Stimulated activated CD4-positive, alpha-beta T cell treated with anti-CD3 and anti-CD28 coated beads, Interleukin-4, amount 100 ng/mL, for 1 hour (primary cell): ENCODE measurements around the gene GABRG3.

ENCODE experiments used
- DNase-seq: peaks from one replicate; pipeline ENCODE4 v3.0.0-alpha.2; 2020

The GABRG3 gene

GRCh38 chr15:27065785-27066184, 94.8 kb downstream of the GABRG3 start:
- DNase-seq = no peak

DNA sequence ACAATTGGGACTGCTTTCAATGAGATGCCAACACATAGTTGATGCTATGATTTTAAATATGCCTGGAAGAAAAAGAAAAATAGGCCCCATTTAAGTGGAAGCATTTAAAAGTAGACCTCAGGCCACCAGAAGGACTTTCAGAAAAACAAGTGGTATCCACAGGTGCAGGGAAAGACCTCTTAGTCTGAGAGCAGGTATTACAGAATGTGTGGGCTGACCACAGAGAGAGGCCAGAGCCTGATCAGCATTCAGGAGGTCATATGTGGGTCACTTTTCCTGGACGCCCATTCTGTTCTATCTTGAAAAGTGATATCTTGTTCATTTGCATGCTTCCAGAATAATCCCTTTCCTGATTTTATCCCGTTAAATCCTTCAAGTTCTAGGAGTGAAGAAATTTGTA, 95.5 kb downstream of the GABRG3 start:
- no peak for DNase-seq

DNA sequence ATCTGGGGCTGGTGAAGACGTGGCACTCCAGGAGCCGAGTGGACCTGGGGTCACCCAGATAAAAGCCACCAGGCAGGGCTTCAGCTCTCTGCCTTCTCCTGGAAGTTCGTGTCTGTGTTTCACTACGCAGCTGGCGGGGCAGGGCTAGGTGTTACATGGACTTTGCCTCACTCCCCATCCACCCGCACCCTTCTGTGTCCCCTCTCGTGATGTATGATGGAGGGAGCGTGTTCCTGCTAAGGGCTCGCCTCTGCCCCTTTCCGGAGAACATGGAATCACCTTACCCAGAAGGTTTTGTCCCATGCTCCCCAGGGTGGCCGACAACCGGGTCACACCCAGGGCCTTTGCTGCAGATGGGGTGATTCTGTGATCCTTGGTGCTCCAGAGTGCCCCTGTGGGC, 96.2 kb downstream of the GABRG3 start:
- DNase-seq = no peak

DNA sequence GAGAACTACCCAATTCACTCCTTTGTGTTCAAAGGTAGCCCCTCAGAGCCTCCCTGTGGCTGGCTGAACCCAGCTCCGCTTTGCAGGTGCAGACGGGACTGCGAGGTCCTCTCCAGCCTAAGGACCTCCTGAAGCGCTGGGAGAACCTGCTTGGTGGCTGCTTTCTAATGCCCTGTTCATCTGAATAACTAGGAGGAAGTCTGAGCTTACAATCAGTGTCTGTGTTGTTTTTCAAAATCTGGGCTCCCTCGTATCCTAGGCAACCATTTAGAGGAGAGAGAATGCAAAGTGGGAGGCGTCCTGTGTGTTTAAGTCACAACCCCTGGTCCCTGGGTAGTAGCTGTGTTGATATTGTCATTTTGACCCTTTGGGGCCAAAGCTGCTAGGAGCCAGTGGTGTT, 99.9 kb downstream of the GABRG3 start:
- no peak for DNase-seq

GRCh38 chr15:27074179-27074578, 103.2 kb downstream of the GABRG3 start:
- no peak for DNase-seq

DNA sequence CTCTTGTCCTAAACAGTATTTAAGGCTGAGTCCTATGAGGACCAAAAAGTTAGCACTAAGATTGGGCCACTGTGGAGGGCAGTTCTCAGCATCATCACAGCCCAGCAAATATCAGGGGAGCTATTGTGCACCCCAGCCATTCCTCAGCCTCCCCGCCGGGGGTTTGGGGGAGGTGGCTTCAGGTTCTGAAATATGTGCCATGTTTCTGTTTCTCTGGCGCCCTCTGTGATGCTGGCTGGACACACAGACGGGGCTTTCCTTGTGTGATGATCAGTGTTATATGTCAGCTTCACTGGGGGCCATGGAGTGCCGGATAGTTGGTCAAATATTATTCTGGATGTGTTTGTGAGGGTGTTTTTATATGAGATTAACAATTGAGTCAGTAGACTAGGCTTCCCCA, 106.8 kb downstream of the GABRG3 start:
- DNase-seq = no peak

- no peak for DNase-seq
Measured at GRCh38 chr15:27081676-27082418, 110.9 kb downstream of the GABRG3 start.

DNA sequence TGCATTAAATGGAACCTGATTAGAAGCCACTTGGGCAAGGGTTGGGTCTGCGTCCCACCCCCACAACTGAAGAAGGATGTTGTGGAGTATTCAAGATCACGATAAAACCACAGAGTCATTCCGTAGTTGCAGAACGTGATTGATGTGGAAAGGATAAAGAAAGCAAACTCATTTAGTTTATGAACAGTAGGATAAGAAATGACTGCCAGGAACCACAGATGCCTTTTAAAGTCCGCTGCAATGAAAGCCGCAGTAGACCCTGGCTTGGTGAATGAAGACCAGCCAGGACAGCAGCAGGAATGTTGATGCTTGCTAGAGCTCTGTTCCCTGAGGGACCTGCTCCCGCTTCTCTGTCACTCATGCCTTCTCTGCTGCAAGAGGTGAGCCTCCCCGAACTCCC, 111.5 kb downstream of the GABRG3 start:
- no peak for DNase-seq

DNA sequence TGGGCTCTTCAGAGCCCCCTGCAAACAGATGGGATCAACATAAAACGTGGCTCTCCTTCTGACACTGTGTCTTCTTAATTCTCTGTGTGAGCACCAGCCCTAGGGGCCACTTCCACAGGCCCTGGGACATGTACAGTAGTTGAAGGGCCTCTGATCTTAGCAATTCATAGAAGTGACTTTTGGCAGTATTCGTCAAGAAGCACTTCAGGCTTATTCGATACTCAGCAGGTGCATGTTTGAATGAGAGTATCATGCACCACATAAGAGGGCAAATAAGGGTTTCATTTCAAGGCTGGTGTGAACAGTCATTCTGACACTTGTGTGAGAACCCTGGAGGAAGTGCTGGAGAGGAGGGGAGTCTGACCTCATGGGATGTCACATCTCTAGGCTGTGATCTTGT, 113.9 kb downstream of the GABRG3 start:
- DNase-seq = no peak

DNA sequence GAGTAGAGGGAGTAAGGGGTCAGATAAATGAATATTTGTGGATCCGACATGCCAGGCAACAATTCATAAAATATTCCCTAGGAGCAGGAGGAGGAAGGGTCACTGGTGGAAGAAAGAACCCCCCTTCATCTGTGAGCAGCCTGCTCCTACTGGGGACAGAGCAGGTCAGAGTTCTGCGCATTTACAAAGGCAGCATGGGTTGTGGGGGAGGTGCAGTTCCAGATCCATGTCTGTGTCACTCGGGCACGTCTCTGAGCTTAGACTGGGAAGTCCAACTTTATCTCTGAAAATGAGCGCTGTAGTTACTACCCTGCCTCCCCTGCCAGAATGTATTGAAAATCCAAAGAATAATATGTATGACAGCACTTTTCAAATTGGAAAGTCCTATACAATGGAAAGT, 115.2 kb downstream of the GABRG3 start:
- no peak for DNase-seq

- no peak for DNase-seq
Measured at GRCh38 chr15:27086805-27087204, 115.8 kb downstream of the GABRG3 start.

GRCh38 chr15:27087651-27088583, 116.9 kb downstream of the GABRG3 start:
- no peak for DNase-seq

DNA sequence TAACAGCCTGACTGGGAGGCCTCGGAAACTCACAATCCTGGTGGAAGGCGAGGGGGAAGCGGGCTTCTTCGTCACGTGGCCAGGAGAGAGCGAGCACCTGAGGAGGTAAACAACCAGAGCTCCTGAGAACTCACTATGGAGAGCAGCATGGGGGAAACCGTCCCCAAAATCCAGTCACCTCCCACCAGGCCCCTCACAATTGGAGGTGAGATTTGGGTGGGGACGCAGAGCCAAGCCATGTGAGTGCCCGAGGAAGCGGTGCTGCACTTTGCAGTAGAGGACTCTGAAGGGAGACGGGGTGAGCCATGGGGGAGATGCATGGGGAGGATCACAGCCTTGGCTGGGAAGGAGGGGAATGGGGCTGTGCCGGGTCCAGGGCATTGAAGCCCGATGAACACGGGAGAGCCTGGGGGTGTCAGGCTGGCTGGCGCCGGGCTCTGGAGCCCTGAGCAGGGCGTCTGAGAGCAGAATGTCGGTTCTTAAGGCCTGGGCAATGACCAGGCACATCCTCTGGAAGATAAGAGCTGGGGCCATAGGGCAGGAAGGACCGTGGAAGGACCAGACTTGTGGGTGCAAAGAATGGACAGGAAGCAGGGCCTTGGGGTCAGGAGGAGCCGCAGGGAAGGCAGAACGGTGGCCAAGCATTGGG, 117.7 kb downstream of the GABRG3 start:
- DNase-seq = no peak

GRCh38 chr15:27089233-27089586, 118.2 kb downstream of the GABRG3 start:
- no peak for DNase-seq

DNA sequence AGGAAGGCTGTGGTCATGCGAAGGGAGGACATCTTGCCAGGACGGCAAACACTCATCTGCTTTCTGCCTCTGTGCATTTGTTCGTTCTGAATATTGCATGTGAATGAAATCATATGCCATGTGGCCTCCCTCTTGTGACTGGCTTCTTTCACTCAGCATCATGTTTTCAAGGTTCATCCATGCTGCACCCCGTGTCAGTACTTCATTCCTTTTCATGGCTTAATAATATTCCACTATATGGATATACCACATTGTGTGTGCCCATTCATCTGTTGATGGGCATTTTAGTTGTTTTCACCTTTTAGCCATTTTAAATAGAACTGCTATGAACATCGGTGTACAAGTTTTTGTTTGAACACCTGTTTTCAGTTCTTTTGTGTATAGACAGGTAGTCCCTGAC, 118.7 kb downstream of the GABRG3 start:
- no peak for DNase-seq

- DNase-seq = no peak
Measured at GRCh38 chr15:27091270-27091940, 120.4 kb downstream of the GABRG3 start.

- no peak for DNase-seq
Measured at GRCh38 chr15:27092390-27092789, 121.4 kb downstream of the GABRG3 start.

DNA sequence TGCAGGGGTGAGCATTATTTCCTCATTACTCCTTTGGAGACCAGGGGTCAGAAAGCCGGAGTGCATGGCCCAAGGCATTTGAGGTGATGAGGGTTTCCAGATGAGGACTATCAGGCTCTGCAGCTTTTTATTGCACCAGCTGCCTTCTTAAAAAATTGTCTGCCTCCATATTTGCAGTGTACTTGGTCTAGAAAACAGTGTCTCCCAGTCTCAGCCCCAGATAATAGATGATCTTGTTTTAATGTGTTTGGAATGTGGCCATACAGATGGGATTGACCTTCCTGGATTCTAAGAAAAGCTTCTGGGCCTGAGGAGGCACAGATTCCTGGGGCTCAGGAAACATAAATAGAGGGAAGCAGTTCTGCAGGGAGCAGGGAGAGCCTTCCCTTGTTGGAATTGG, 123.3 kb downstream of the GABRG3 start:
- no peak for DNase-seq

DNA sequence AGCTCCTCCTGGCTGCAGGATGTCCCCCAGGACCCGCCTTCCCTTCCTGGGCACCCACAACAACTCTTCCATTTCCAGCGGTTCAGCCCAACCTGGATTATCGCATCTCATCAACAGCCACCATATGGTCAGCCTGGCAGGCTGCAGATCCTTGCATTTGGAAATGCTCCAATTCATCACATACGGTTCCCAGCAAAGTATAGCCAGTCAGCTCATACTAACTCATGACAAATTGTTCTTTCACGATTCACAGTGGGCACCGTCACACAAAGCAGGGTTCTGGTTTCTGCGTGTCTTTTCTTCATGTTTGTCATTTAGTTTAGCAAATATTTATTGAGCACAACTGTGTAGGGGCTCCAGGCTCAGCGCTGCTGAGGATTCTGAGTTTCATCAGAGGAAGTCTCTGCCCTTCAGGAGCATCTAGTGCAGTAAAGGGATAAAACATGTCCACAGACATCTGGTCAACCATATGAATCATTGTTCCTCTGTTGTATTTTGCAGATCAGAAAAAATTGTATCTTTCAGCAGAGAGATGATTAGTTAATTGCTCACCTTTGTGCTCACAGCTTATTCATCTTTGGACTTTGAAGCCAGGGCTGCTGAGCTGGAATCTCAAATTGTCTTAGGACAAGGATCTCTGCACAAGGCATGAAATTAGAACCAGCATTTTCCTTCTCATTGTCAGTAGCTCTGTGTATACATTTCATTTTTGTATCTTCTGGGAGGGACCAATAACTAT, 125.1 kb downstream of the GABRG3 start:
- no peak for DNase-seq

DNA sequence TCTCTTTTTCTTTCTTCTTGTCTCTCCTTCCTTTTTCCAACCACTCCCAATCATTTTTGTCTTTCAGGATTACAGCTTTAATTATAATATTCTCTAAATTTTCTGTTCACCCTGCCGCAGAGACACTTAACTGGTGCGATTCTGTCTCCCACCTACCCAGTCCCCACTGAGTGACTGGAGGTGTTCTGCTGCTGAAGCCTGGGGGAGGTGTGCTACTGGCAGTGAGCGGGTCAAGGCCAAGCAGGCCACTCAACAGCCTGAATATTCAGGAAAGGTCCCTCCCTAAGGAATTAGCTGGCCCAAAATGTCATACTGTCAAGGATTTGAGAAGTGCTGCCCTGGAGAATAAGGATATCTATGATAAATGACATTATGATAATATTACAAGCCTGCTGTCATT, 126.5 kb downstream of the GABRG3 start:
- DNase-seq = no peak

DNA sequence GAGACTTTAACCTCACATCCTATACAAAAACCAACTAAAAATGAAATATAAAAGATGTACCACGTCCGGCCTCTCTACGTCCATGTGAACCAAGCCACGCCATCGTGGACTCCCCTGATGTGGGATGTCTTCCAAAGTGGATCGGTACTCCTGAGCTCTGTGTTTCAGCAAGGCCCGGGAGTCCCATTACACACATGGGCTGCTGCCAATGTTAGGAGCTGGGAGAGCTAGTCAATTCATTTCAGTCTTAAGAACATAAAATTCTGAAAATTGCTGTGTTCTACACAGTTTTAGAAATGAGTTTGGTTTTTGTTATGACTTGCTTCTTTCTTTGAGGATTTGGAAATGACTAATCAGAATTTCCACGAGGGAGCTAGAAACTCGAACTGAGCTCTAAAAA, 131.0 kb downstream of the GABRG3 start:
- DNase-seq = no peak

DNA sequence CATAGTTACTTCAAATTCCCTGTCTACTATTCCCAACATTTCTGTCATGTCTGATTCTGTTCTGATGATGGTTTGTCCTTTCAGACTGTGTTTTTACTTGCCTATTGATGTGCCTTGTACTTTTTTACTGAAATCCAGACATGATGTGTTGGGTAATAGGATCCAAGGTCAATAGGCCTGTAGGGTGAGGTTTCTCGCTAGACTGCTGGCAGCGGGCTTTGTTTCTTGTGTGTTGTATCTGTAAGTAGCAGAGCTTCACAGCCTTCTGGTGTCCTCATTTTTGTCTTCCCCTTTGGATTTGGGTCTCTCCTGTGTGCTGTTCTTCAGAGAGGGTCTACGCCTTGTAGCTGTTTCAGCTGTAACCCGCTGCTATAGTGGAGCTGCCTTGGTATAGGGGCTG, 140.3 kb downstream of the GABRG3 start:
- DNase-seq = no peak

DNA sequence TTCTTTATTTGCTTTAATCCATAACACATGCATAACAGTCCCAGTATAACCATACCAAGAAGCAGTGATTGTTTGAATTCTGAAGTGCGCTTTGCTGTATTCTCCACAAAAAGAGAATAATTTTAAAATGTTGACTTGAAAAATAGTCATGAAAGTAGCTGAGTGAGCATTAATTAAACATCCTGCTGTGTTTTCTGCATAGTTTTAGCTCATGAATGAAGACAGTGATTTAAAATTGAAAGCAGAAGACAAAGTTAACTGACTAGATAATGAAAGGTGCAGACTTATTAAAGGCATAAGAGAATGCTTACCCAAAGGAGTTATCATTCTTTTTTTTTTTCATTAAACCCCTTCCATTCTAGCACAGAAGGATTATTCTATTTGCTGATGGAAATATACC, 143.5 kb downstream of the GABRG3 start:
- DNase-seq = no peak
